Liver (tissue), 9 donors: ENCODE measurements around the gene CHODL. TPM values are rescaled to one million over a fixed set of nuclear protein-coding genes. Genes with fewer than 3 reads are reported as not detected.

Experiments used
- DNase-seq: peaks from one replicate; pipeline ENCODE4 v3.0.0-alpha.2; 2017; ENCODE audit warnings: low spot score
- H3K27ac ChIP-seq, 2 donors: one replicate each; pipeline ENCODE4 v1.7.0; 2013; ENCODE audit warnings: inconsistent platforms in 2 of 2, low read length in 2 of 2, control low read depth in 1 of 2, low read depth in 1 of 2, mild to moderate bottlenecking in 1 of 2
- H3K27me3 ChIP-seq, 4 donors: one replicate each; pipeline versions ENCODE4 v1.6.1 to v1.7.0; 2013; ENCODE audit warnings: low read length in 3 of 4, inconsistent platforms in 1 of 4, mild to moderate bottlenecking in 1 of 4, moderate library complexity in 1 of 4; ENCODE audit not compliant: control insufficient read depth in 4 of 4, insufficient read depth in 4 of 4
- H3K36me3 ChIP-seq, 4 donors: one replicate each; pipeline versions ENCODE4 v1.6.1 to v1.7.0; 2013; ENCODE audit warnings: low read length in 3 of 4, mild to moderate bottlenecking in 3 of 4, low read depth in 1 of 4, moderate library complexity in 1 of 4; ENCODE audit not compliant: control insufficient read depth in 4 of 4, insufficient read depth in 3 of 4
- H3K4me1 ChIP-seq, 4 donors: one replicate each; pipeline versions ENCODE4 v1.6.1 to v1.7.0; 2013; ENCODE audit warnings: low read length in 3 of 4, mild to moderate bottlenecking in 3 of 4, moderate library complexity in 1 of 4; ENCODE audit not compliant: control insufficient read depth in 4 of 4, insufficient read depth in 4 of 4
- H3K4me3 ChIP-seq, 3 donors: one replicate each; pipeline versions ENCODE4 v1.6.1 to v1.7.0; 2013; ENCODE audit warnings: low read length in 3 of 3, control low read depth in 1 of 3, low read depth in 1 of 3, mild to moderate bottlenecking in 1 of 3
- H3K9ac ChIP-seq, 2 donors: one replicate each; pipeline ENCODE4 v1.7.0; 2013; ENCODE audit warnings: low read length in 2 of 2, mild to moderate bottlenecking in 2 of 2, moderate library complexity in 2 of 2, control low read depth in 1 of 2, low read depth in 1 of 2
- H3K9me3 ChIP-seq, 4 donors: one replicate each; pipeline versions ENCODE4 v1.6.1 to v1.7.0; 2013; ENCODE audit warnings: low read length in 3 of 4; ENCODE audit not compliant: control insufficient read depth in 4 of 4
- EGR1 ChIP-seq, 2 donors: IDR thresholded peaks; 2 replicates each; pipeline ENCODE4 v1.6.1; 2016 to 2018; ENCODE audit warnings: antibody characterized with exemption in 2 of 2, low read depth in 2 of 2
- FOXA1 ChIP-seq: IDR thresholded peaks from 2 replicates; pipeline ENCODE4 v1.6.1; 2016; ENCODE audit warnings: antibody characterized with exemption
- FOXA2 ChIP-seq: IDR thresholded peaks from 2 replicates; pipeline ENCODE4 v1.6.1; 2016; ENCODE audit warnings: antibody characterized with exemption
- HNF4A ChIP-seq, 2 donors: conservative IDR thresholded peaks; 2 replicates each; pipeline ENCODE4 v1.6.1; 2016; ENCODE audit warnings: antibody characterized with exemption in 2 of 2, mild to moderate bottlenecking in 2 of 2
- HNF4G ChIP-seq: IDR thresholded peaks from 2 replicates; pipeline ENCODE4 v1.6.1; 2016; ENCODE audit warnings: antibody characterized with exemption
- JUND ChIP-seq, 2 donors: IDR thresholded peaks; 2 replicates each; pipeline ENCODE4 v1.6.1; 2016; ENCODE audit warnings: antibody characterized with exemption in 2 of 2
- RAD21 ChIP-seq, 2 donors: IDR thresholded peaks; 2 replicates each; pipeline ENCODE4 v1.6.1; 2016; ENCODE audit warnings: antibody characterized with exemption in 2 of 2, mild to moderate bottlenecking in 2 of 2
- RXRA ChIP-seq, 2 donors: IDR thresholded peaks; 2 replicates each; pipeline ENCODE4 v1.6.1; 2017 to 2018; ENCODE audit warnings: antibody characterized with exemption in 2 of 2, mild to moderate bottlenecking in 1 of 2
- SP1 ChIP-seq: IDR thresholded peaks from 2 replicates; pipeline ENCODE4 v1.6.1; 2018; ENCODE audit warnings: antibody characterized with exemption, mild to moderate bottlenecking
- YY1 ChIP-seq: IDR thresholded peaks from 2 replicates; pipeline ENCODE4 v1.6.1; 2016; ENCODE audit warnings: antibody characterized with exemption, mild to moderate bottlenecking
- WGBS: extraction: QIAGEN DNeasy Blood & Tissue Kit; methylation state at CpG from one replicate; pipeline ENCODE4 v1.1.7; 2013; 5-methylcytosine and 5-hydroxymethylcytosine counted together
- polyA plus RNA-seq, 2 donors: library from polyadenylated mRNA; stranded (reverse) in 1 of 2; unstranded in 1 of 2; fragments of 200-250 nt in 1 of 2; fragments of >200 nt in 1 of 2; fragmentation: Nextera tagmentation in 1 of 2; extraction: Ambion mirVana in 1 of 2; gene quantifications; one replicate each; pipeline versions ENCODE4 v1.2.1 to v1.2.3, GENCODE V29; 2013 to 2015
- total RNA-seq, 2 donors: library from RNA; depleted of rRNA; stranded (reverse); fragments of >200 nt; gene quantifications; one replicate each; pipeline ENCODE4 v1.2.3, GENCODE V29; 2014
- TF ChIP-seq, protein P1 (sequence below): IDR thresholded peaks from 2 replicates; pipeline ENCODE4 v1.6.1; 2016; ENCODE audit warnings: antibody characterized with exemption, mild to moderate bottlenecking
- TF ChIP-seq, protein P2 (sequence below): IDR thresholded peaks from 2 replicates; pipeline ENCODE4 v1.6.1; 2016; ENCODE audit warnings: antibody characterized with exemption
- TF ChIP-seq, protein P3 (sequence below): fragments of 150-350 bp; IDR thresholded peaks from 2 replicates; pipeline ENCODE4 v1.5.1; 2017; ENCODE audit warnings: improper control_type of control experiment, low read depth, low read length; ENCODE audit not compliant: missing input control
- TF ChIP-seq, protein P4 (sequence below): IDR thresholded peaks from 2 replicates; pipeline ENCODE4 v1.6.1; 2016; ENCODE audit warnings: antibody characterized with exemption
- TF ChIP-seq, protein P5 (sequence below): IDR thresholded peaks from 2 replicates; pipeline ENCODE4 v1.6.1; 2016; ENCODE audit warnings: antibody characterized with exemption
- donor health status: healthy.
- donor health status: healthy.
- donor health status: healthy.
- donor health status: healthy.
- donor health status: healthy.

CHODL gene, protein sequence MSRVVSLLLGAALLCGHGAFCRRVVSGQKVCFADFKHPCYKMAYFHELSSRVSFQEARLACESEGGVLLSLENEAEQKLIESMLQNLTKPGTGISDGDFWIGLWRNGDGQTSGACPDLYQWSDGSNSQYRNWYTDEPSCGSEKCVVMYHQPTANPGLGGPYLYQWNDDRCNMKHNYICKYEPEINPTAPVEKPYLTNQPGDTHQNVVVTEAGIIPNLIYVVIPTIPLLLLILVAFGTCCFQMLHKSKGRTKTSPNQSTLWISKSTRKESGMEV
- total RNA-seq: not detected
- polyA plus RNA-seq: under 1 TPM in 1 of 2 donors, not detected in 1; 0.22 TPM

DNA sequence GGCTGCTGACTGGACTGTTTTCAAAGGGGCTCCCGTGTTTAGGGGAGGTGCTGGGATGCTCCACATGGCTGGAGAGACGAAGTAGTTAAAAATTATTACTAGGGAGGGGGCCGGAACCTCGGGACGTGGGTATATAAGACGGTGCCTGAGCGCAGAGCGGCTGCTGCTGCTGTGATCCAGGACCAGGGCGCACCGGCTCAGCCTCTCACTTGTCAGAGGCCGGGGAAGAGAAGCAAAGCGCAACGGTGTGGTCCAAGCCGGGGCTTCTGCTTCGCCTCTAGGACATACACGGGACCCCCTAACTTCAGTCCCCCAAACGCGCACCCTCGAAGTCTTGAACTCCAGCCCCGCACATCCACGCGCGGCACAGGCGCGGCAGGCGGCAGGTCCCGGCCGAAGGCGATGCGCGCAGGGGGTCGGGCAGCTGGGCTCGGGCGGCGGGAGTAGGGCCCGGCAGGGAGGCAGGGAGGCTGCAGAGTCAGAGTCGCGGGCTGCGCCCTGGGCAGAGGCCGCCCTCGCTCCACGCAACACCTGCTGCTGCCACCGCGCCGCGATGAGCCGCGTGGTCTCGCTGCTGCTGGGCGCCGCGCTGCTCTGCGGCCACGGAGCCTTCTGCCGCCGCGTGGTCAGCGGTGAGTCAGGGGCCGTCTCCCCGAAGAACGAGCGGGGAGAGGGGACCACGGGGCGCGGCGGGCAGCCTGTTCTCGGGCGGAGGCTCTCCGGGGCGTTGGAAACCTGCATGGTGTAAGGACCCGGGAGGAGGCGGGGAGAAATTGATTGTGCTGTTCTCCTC is at the start of gene CHODL:
TSS of gene CHODL (plus strand) at position 163 of the 793 bp plus-strand sequence. CDS start at position 554, 391 bp downstream.
- TF ChIP-seq RXRA (IDR thresholded peaks at IDR 0.05): no peak
- TF ChIP-seq, protein P1, sequence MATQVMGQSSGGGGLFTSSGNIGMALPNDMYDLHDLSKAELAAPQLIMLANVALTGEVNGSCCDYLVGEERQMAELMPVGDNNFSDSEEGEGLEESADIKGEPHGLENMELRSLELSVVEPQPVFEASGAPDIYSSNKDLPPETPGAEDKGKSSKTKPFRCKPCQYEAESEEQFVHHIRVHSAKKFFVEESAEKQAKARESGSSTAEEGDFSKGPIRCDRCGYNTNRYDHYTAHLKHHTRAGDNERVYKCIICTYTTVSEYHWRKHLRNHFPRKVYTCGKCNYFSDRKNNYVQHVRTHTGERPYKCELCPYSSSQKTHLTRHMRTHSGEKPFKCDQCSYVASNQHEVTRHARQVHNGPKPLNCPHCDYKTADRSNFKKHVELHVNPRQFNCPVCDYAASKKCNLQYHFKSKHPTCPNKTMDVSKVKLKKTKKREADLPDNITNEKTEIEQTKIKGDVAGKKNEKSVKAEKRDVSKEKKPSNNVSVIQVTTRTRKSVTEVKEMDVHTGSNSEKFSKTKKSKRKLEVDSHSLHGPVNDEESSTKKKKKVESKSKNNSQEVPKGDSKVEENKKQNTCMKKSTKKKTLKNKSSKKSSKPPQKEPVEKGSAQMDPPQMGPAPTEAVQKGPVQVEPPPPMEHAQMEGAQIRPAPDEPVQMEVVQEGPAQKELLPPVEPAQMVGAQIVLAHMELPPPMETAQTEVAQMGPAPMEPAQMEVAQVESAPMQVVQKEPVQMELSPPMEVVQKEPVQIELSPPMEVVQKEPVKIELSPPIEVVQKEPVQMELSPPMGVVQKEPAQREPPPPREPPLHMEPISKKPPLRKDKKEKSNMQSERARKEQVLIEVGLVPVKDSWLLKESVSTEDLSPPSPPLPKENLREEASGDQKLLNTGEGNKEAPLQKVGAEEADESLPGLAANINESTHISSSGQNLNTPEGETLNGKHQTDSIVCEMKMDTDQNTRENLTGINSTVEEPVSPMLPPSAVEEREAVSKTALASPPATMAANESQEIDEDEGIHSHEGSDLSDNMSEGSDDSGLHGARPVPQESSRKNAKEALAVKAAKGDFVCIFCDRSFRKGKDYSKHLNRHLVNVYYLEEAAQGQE: no peak
- TF ChIP-seq FOXA1: no peak
- TF ChIP-seq, protein P2, sequence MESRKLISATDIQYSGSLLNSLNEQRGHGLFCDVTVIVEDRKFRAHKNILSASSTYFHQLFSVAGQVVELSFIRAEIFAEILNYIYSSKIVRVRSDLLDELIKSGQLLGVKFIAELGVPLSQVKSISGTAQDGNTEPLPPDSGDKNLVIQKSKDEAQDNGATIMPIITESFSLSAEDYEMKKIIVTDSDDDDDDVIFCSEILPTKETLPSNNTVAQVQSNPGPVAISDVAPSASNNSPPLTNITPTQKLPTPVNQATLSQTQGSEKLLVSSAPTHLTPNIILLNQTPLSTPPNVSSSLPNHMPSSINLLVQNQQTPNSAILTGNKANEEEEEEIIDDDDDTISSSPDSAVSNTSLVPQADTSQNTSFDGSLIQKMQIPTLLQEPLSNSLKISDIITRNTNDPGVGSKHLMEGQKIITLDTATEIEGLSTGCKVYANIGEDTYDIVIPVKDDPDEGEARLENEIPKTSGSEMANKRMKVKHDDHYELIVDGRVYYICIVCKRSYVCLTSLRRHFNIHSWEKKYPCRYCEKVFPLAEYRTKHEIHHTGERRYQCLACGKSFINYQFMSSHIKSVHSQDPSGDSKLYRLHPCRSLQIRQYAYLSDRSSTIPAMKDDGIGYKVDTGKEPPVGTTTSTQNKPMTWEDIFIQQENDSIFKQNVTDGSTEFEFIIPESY: no peak
- no peak for TF ChIP-seq JUND (IDR thresholded peaks at IDR 0.05)
- TF ChIP-seq SP1: no peak
- TF ChIP-seq, protein P3, sequence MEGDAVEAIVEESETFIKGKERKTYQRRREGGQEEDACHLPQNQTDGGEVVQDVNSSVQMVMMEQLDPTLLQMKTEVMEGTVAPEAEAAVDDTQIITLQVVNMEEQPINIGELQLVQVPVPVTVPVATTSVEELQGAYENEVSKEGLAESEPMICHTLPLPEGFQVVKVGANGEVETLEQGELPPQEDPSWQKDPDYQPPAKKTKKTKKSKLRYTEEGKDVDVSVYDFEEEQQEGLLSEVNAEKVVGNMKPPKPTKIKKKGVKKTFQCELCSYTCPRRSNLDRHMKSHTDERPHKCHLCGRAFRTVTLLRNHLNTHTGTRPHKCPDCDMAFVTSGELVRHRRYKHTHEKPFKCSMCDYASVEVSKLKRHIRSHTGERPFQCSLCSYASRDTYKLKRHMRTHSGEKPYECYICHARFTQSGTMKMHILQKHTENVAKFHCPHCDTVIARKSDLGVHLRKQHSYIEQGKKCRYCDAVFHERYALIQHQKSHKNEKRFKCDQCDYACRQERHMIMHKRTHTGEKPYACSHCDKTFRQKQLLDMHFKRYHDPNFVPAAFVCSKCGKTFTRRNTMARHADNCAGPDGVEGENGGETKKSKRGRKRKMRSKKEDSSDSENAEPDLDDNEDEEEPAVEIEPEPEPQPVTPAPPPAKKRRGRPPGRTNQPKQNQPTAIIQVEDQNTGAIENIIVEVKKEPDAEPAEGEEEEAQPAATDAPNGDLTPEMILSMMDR: no peak
- no peak for TF ChIP-seq EGR1 (IDR thresholded peaks at IDR 0.05; ENCODE audit: low read depth in 2 of 2)
- TF ChIP-seq, protein P4, sequence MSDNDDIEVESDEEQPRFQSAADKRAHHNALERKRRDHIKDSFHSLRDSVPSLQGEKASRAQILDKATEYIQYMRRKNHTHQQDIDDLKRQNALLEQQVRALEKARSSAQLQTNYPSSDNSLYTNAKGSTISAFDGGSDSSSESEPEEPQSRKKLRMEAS: no peak
- no peak for TF ChIP-seq HNF4G
- no peak for TF ChIP-seq RAD21 (IDR thresholded peaks at IDR 0.05)
- TF ChIP-seq FOXA2: no peak
- TF ChIP-seq, protein P5, sequence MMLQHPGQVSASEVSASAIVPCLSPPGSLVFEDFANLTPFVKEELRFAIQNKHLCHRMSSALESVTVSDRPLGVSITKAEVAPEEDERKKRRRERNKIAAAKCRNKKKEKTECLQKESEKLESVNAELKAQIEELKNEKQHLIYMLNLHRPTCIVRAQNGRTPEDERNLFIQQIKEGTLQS: no peak
- TF ChIP-seq HNF4A (conservative IDR thresholded peaks at IDR 0.05): no peak
- TF ChIP-seq YY1: no peak
- Histone ChIP-seq H3K27ac (no peak within 1 kb of the TSS), H3K9me3 (no peaks in the 10 kb centered on the region), H3K27me3 (peaks cover 0 to 7% (median 0%) of the 10 kb centered on the region in 4 donors), H3K9ac (no peak within 1 kb of the TSS), H3K4me3 (peak within 1 kb of the TSS in 1 of 3 donors; percentile 27), H3K36me3 (no peaks in the 10 kb centered on the region), H3K4me1 (peaks cover 2 to 9% (median 6%) of the 10 kb centered on the region in 4 donors)
- DNase-seq: no peak
- WGBS: 7% methylated on average over 72 of the region's 72 CpGs
